GM19351 (cell line): ENCODE results near the gene ZNF385C.

Experiments
- ATAC-seq: cut with Tn5 transposase; IDR thresholded peaks from one replicate; pipeline ENCODE4 v1.9.1; 2021; ENCODE audit warnings: mild to moderate bottlenecking, moderate library complexity; ENCODE audit not compliant: unreplicated experiment

The ZNF385C gene

GRCh38 chr17:42126836-42127235, 28.6 kb upstream of the ZNF385C start:
- ATAC-seq, result no peak

GRCh38 chr17:42125565-42125964, 27.3 kb upstream of the ZNF385C start:
- ATAC-seq, result no peak

GRCh38 chr17:42124256-42124655, 26.0 kb upstream of the ZNF385C start:
- ATAC-seq, result no peak

- ATAC-seq, result no peak
These were observed 24.4 kb upstream of the ZNF385C start, which contains the start of gene HSPB9 for GRCh38 chr17:42122371-42123303. HSPB9 (plus strand) TSS chr17:42122804; CDS start chr17:42122851, 47 bp downstream.

GRCh38 chr17:42120770-42121769, 22.8 kb upstream of the ZNF385C start, which contains the start of gene KAT2A:
KAT2A (minus strand) TSS chr17:42121367; CDS start chr17:42121304, 63 bp downstream.
- peak; percentile 83 for ATAC-seq

GRCh38 chr17:42120161-42120769, 22.0 kb upstream of the ZNF385C start:
- no peak for ATAC-seq

- ATAC-seq, result no peak
These were observed 21.0 kb upstream of the ZNF385C start for GRCh38 chr17:42119301-42119700.

GRCh38 chr17:42118545-42118944, 20.3 kb upstream of the ZNF385C start:
- no peak for ATAC-seq

- ATAC-seq, result no peak
These were observed 19.8 kb upstream of the ZNF385C start for GRCh38 chr17:42118126-42118510.

- no peak for ATAC-seq
These were observed 19.3 kb upstream of the ZNF385C start for GRCh38 chr17:42117397-42118125.

GRCh38 chr17:42116705-42117396, 18.6 kb upstream of the ZNF385C start:
- no peak for ATAC-seq

GRCh38 chr17:42114118-42114517, 15.8 kb upstream of the ZNF385C start:
- no peak for ATAC-seq

GRCh38 chr17:42113293-42114069, 15.2 kb upstream of the ZNF385C start:
- ATAC-seq, result no peak

GRCh38 chr17:42112552-42113176, 14.4 kb upstream of the ZNF385C start, which contains the start of gene DHX58:
DHX58 (minus strand) TSS chr17:42112714; CDS start chr17:42111892, 822 bp downstream.
- ATAC-seq, result peak; percentile 64

GRCh38 chr17:42111871-42112551, 13.7 kb upstream of the ZNF385C start:
- ATAC-seq, result peak; percentile 7

GRCh38 chr17:42111265-42111636, 13.0 kb upstream of the ZNF385C start:
- no peak for ATAC-seq
